Renal cortex interstitium (tissue), 11 donors: ENCODE measurements around the gene ZNF324. TPM values are rescaled to one million over a fixed set of nuclear protein-coding genes. Genes with fewer than 3 reads are reported as not detected.
"Not testable (repeated sequence)": the region's sequence is repeated elsewhere in the genome, so short reads cannot be mapped to it uniquely, and the experiment has no call there.

ENCODE experiments used
- DNase-seq, 11 donors: peaks; one replicate each; pipeline ENCODE4 v3.0.0-alpha.2; 2013; ENCODE audit warnings: low read depth in 9 of 11, low spot score in 4 of 11; ENCODE audit errors: extremely low read depth in 1 of 11
- polyA plus RNA-seq, 3 donors: library from polyadenylated mRNA; unstranded; fragments of 120-200 nt; gene quantifications; one replicate each; pipeline ENCODE4 v1.2.1, GENCODE V29; 2013; ENCODE audit not compliant: insufficient read length in 3 of 3

The ZNF324 gene
- polyA plus RNA-seq, 3 donors = 7.3 to 11.5 (median 10.6) TPM

GRCh38 chr19:58466089-58466759, 656 bp upstream of the ZNF324 start:
- peak in 1 of 11 donors; percentile 10 for DNase-seq

- DNase-seq = no peak
Observed at GRCh38 chr19:58468216-58468839, 1.4 kb downstream of the ZNF324 start.

- no peak for DNase-seq
Observed at GRCh38 chr19:58469241-58470013, 2.5 kb downstream of the ZNF324 start.

GRCh38 chr19:58470837-58471543, 4.1 kb downstream of the ZNF324 start:
- DNase-seq = not testable (repeated sequence)

- no peak for DNase-seq
Observed at GRCh38 chr19:58471736-58472135, 4.9 kb downstream of the ZNF324 start.

- DNase-seq = no peak
Observed at GRCh38 chr19:58473775-58474174, 6.9 kb downstream of the ZNF324 start.

- no peak for DNase-seq
Observed at GRCh38 chr19:58474291-58474996, 7.6 kb downstream of the ZNF324 start.

GRCh38 chr19:58474997-58475713, 8.3 kb downstream of the ZNF324 start:
- peak in 1 of 11 donors; percentile 15 for DNase-seq

GRCh38 chr19:58475714-58476497, 9.0 kb downstream of the ZNF324 start, which contains the start of gene ZNF446:
ZNF446 (plus strand) TSS chr19:58476352; CDS start chr19:58477219, 867 bp downstream.
- DNase-seq = peak; percentile 92 to 97 (median 96)

- DNase-seq = no peak
Observed at GRCh38 chr19:58476498-58477015, 9.7 kb downstream of the ZNF324 start.

- DNase-seq = no peak
Observed at GRCh38 chr19:58477130-58477529, 10.2 kb downstream of the ZNF324 start.

- no peak for DNase-seq
Observed at GRCh38 chr19:58477871-58478270, 11.0 kb downstream of the ZNF324 start.

GRCh38 chr19:58479303-58479702, 12.4 kb downstream of the ZNF324 start:
- no peak for DNase-seq

- no peak for DNase-seq
Observed at GRCh38 chr19:58479736-58480480, 13.0 kb downstream of the ZNF324 start.

GRCh38 chr19:58480481-58480830, 13.6 kb downstream of the ZNF324 start:
- DNase-seq = no peak

GRCh38 chr19:58480831-58481230, 14.0 kb downstream of the ZNF324 start:
- DNase-seq = no peak

- no peak for DNase-seq
Observed at GRCh38 chr19:58482372-58482771, 15.5 kb downstream of the ZNF324 start.
